Astrocyte (in vitro differentiated cells and primary cell): Measurements from ENCODE around the gene PPP2R2D.

ENCODE experiments used
- EZH2 ChIP-seq: IDR thresholded peaks from 2 replicates; pipeline ENCODE4 v1.6.1; 2012; ENCODE audit warnings: mild to moderate bottlenecking, low read length, inconsistent platforms; ENCODE audit not compliant: insufficient read depth
- TF ChIP-seq, protein P1 (sequence below): IDR thresholded peaks from 2 replicates; pipeline ENCODE4 v1.5.1; 2011; ENCODE audit warnings: low read depth, mild to moderate bottlenecking, inconsistent platforms, low read length, moderate library complexity; ENCODE audit not compliant: insufficient read depth

DNA sequence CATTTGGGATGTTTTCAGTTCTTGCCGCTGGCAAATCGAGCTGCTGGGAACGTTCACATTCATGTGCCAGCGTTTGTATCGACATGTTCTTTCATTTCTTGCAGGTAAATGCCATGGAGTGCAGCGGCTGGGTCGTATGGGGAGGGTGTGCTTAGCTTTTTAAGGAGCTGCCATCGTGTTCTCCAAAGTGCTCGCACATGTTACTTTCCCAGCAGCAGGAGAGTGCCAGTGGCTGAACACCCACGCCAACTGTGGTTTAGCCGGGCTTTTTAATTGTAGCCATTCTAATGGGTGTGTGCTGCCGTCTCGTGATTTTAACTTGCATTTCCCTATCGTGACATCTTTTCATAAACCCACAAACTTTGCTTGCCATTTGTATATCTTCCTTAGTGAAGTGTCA lies 92.5 kb downstream of the PPP2R2D start:
- TF ChIP-seq, protein P1, sequence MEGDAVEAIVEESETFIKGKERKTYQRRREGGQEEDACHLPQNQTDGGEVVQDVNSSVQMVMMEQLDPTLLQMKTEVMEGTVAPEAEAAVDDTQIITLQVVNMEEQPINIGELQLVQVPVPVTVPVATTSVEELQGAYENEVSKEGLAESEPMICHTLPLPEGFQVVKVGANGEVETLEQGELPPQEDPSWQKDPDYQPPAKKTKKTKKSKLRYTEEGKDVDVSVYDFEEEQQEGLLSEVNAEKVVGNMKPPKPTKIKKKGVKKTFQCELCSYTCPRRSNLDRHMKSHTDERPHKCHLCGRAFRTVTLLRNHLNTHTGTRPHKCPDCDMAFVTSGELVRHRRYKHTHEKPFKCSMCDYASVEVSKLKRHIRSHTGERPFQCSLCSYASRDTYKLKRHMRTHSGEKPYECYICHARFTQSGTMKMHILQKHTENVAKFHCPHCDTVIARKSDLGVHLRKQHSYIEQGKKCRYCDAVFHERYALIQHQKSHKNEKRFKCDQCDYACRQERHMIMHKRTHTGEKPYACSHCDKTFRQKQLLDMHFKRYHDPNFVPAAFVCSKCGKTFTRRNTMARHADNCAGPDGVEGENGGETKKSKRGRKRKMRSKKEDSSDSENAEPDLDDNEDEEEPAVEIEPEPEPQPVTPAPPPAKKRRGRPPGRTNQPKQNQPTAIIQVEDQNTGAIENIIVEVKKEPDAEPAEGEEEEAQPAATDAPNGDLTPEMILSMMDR = no peak
- no peak for TF ChIP-seq EZH2
